ENCODE measurements around the gene FHOD3.

FHOD3 gene

DNA sequence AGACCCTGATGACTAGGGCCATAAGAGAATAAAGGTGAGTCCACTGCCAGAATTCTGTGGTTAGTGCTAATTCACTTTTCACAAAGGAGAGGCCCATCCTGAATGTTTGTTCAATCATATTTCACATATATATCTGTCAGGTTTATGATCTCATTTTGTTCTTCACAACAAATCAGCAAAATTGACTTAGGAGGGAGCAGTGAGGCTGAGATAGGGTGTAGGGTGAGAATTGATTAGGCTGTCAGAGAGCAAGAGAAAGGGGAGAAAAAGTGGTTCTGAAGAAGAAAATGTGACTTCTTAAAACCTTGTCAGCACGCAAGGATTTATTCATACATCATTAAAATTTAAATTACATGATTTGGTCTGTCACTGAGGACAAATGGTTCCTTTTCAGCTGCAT is 117.7 kb downstream of the FHOD3 start:
- no peak for DNase-seq

GRCh38 chr18:36415625-36416024 is 118.1 kb downstream of the FHOD3 start:
- no peak for DNase-seq

- peak; percentile 53 for DNase-seq
Observed at GRCh38 chr18:36419188-36419899, 121.8 kb downstream of the FHOD3 start.

- no peak for DNase-seq
Observed at GRCh38 chr18:36419900-36420531, 122.5 kb downstream of the FHOD3 start.

- no peak for DNase-seq
Observed at GRCh38 chr18:36420826-36421225, 123.3 kb downstream of the FHOD3 start.

DNA sequence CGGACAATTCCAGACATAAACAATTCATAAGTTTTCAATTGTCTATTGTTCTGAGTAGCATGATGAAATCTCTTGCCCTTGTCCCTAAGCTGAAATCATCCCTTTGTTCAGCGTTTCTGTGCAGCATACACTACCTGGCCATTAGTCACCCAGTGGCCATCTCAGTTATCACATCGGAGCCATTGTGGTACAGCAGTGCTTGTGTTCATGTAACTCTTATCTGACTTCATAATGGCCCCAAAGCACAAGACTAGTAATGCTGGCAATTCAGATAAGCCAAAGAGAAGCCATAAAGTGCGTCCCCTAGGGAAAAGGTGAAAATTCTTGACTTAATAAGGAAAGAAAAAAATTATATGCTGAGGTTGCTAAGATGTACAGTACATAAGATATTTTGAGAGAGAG is 127.2 kb downstream of the FHOD3 start:
- DNase-seq = no peak

GRCh38 chr18:36427369-36427768 is 129.9 kb downstream of the FHOD3 start:
- no peak for DNase-seq

- DNase-seq = no peak
Observed at GRCh38 chr18:36427831-36428230, 130.3 kb downstream of the FHOD3 start.

- no peak for DNase-seq
Observed at GRCh38 chr18:36428431-36429029, 131.0 kb downstream of the FHOD3 start.

- no peak for DNase-seq
Observed at GRCh38 chr18:36432880-36433555, 135.5 kb downstream of the FHOD3 start.

DNA sequence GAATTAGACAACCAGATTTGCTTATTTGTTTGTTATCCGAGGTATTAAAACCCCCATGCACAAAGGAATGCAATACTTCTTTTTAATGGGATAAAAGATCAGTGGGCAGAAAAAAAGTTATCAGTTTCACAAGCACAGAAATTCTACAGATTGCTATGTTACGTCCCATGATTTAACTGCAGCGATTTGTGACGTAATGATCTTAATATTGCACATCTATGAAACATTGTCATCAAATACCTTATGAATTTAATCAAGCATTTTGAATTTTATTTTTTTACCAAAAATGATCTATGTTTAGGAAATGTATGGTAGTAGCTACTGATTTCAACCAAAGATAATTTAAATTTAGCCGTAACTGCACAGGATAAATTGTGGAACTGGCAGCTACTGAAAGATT is 138.9 kb downstream of the FHOD3 start:
- DNase-seq = no peak

GRCh38 chr18:36440614-36441013 is 143.1 kb downstream of the FHOD3 start:
- DNase-seq = no peak

GRCh38 chr18:36441426-36442240 is 144.1 kb downstream of the FHOD3 start:
- no peak for DNase-seq

GRCh38 chr18:36442717-36443116 is 145.2 kb downstream of the FHOD3 start:
- DNase-seq = no peak

GRCh38 chr18:36446059-36446458 is 148.5 kb downstream of the FHOD3 start:
- DNase-seq = no peak

DNA sequence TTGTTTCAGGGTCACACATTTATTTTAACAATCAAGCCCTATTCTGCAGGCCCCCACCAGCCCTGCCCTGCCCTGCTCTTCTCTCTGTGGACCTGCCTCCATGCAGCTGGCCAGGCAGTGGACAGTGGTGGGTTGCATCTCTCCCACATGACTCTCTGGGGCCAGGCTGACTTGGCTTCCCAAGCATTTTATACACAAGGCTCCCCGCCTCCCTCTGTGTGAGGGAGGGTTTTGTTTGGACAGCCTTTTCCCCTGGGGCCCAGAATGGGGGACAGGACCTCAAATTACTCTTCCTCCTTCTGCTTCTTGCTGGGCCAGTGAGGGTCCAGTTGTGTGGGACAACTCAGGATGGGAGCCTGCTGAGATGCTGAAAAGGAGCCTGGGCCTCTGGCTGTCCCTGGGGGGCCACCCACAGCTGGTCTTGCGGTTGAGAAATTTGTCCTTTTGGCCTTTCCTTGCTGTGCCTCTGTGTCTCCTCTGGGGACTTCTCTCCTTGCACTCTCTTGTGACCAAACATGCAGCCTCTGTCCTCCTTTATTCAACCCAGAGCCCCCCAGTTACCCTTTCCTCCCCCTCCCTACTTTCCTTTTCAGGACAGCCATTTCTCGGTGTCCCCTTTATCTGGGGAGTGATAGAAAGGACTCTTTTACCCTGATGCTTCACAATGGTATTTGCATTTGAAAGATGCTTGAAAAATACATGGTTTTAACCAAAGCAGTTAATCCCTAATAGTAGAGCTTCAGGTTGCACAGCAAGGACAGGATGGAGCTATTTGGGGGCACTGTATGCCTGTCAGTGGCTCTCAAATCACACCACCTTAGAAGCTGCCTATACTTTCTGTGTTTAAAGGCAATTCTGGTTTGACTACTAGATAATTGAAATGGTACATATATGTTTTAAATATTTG is 151.1 kb downstream of the FHOD3 start:
- no peak for DNase-seq

GRCh38 chr18:36449451-36449850 is 151.9 kb downstream of the FHOD3 start:
- no peak for DNase-seq

- no peak for DNase-seq
Observed at GRCh38 chr18:36450264-36450663, 152.8 kb downstream of the FHOD3 start.

- DNase-seq = no peak
Observed at GRCh38 chr18:36451454-36452251, 154.1 kb downstream of the FHOD3 start.

DNA sequence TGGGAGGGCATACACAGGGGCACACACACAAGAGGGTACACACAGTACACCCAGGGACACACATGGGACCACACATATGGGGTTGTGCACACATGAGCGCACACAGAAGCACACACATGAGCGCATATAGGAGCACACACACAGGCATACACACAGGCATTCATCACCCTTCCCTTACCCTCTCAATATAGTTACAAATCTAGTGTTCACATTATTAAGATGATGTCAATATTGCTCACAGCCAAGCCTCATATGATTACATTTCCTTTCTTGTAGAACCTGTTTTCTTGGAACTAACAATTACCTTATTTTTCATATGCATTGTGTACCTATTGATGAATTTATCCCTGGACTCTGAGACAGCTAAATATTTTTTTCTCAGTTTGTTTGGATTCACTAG is 156.7 kb downstream of the FHOD3 start:
- DNase-seq = no peak

All from NCI-H774 (cell line).